Mesenchymal stem cell (in vitro differentiated cells and primary cell): ENCODE data around the gene RPIA.

Source experiments
- DNase-seq: peaks from one replicate; pipeline ENCODE4 v3.0.0-alpha.2; 2013
- H2AFZ ChIP-seq: one replicate; pipeline ENCODE4 v1.6.1; 2013; ENCODE audit warnings: low read depth, mild to moderate bottlenecking, control low read depth, inconsistent platforms, low read length, moderate library complexity
- H2AK5ac ChIP-seq: 2 replicates; pipeline ENCODE4 v1.6.1; 2013; ENCODE audit warnings: low read length, moderate library complexity, mild to moderate bottlenecking, inconsistent platforms; ENCODE audit not compliant: severe bottlenecking
- H2BK120ac ChIP-seq: one replicate; pipeline ENCODE4 v1.6.1; 2013; ENCODE audit warnings: low read depth, mild to moderate bottlenecking, inconsistent platforms, low read length, moderate library complexity
- H2BK12ac ChIP-seq, 2 experiments: one replicate each; pipeline ENCODE4 v1.6.1; 2013; ENCODE audit warnings: inconsistent platforms in 2 of 2, low read length in 2 of 2, mild to moderate bottlenecking in 2 of 2, moderate library complexity in 2 of 2, control low read depth in 1 of 2
- H2BK15ac ChIP-seq: one replicate; pipeline ENCODE4 v1.6.1; 2013; ENCODE audit warnings: mild to moderate bottlenecking, low read depth, inconsistent platforms; ENCODE audit not compliant: poor library complexity, severe bottlenecking
- H2BK5ac ChIP-seq: 2 replicates; pipeline ENCODE4 v1.6.1; 2013; ENCODE audit warnings: low read depth, mild to moderate bottlenecking, low read length, control low read depth, inconsistent platforms; ENCODE audit not compliant: poor library complexity, severe bottlenecking
- H3K14ac ChIP-seq, 2 experiments: one replicate each; pipeline ENCODE4 v1.6.1; 2013; ENCODE audit warnings: inconsistent platforms in 2 of 2, low read length in 2 of 2, control low read depth in 1 of 2, mild to moderate bottlenecking in 1 of 2, moderate library complexity in 1 of 2
- H3K18ac ChIP-seq, 2 experiments: one replicate each; pipeline ENCODE4 v1.6.1; 2013; ENCODE audit warnings: inconsistent platforms in 2 of 2, low read length in 2 of 2, control low read depth in 1 of 2, low read depth in 1 of 2, mild to moderate bottlenecking in 1 of 2
- H3K23ac ChIP-seq, 2 experiments: one replicate each; pipeline ENCODE4 v1.6.1; 2013; ENCODE audit warnings: inconsistent platforms in 2 of 2, low read length in 2 of 2, mild to moderate bottlenecking in 2 of 2, moderate library complexity in 2 of 2, control low read depth in 1 of 2
- H3K27ac ChIP-seq: 2 replicates; pipeline ENCODE4 v1.5.1; 2013; ENCODE audit warnings: mild to moderate bottlenecking, moderate library complexity, low read length, control low read depth, inconsistent platforms; ENCODE audit not compliant: poor library complexity, severe bottlenecking
- H3K27me3 ChIP-seq, 2 experiments: 2 replicates each; pipeline versions ENCODE4 v1.6.1 to v1.7.0; 2013; ENCODE audit warnings: low read length in 2 of 2, mild to moderate bottlenecking in 2 of 2, moderate library complexity in 2 of 2, control low read depth in 1 of 2, inconsistent platforms in 1 of 2; ENCODE audit not compliant: control insufficient read depth in 1 of 2, insufficient read depth in 1 of 2
- H3K36me3 ChIP-seq, 2 experiments: 2 replicates each; pipeline versions ENCODE4 v1.6.1 to v1.7.0; 2013; ENCODE audit warnings: low read length in 2 of 2, control low read depth in 1 of 2, inconsistent platforms in 1 of 2, low read depth in 1 of 2, mild to moderate bottlenecking in 1 of 2; ENCODE audit not compliant: insufficient read depth in 2 of 2, control insufficient read depth in 1 of 2
- H3K4ac ChIP-seq, 2 experiments: one replicate each; pipeline ENCODE4 v1.6.1; 2013; ENCODE audit warnings: inconsistent platforms in 2 of 2, low read length in 2 of 2, mild to moderate bottlenecking in 2 of 2, moderate library complexity in 2 of 2, control low read depth in 1 of 2, low read depth in 1 of 2
- H3K4me1 ChIP-seq: 2 replicates; pipeline ENCODE4 v1.6.1; 2013; ENCODE audit warnings: low read depth, low read length, control low read depth; ENCODE audit not compliant: control insufficient read depth, insufficient read depth
- H3K4me2 ChIP-seq: 2 replicates; pipeline ENCODE4 v1.6.1; 2013; ENCODE audit warnings: low read length, mild to moderate bottlenecking, inconsistent platforms; ENCODE audit not compliant: poor library complexity, severe bottlenecking
- H3K4me3 ChIP-seq, 2 experiments: 2 replicates each; pipeline versions ENCODE4 v1.5.1 to v1.7.0; 2013; ENCODE audit warnings: low read length in 2 of 2, mild to moderate bottlenecking in 2 of 2, control low read depth in 1 of 2, low read depth in 1 of 2; ENCODE audit not compliant: insufficient read depth in 1 of 2
- H3K79me1 ChIP-seq: replicated peaks from 2 replicates; pipeline ENCODE4 v1.6.1; 2013; ENCODE audit warnings: mild to moderate bottlenecking, control low read depth, low read length, inconsistent platforms; ENCODE audit not compliant: poor library complexity, severe bottlenecking
- H3K9ac ChIP-seq: 2 replicates; pipeline ENCODE4 v1.7.0; 2013; ENCODE audit warnings: mild to moderate bottlenecking, low read length, moderate library complexity
- H3K9me3 ChIP-seq: 2 replicates; pipeline ENCODE4 v1.7.0; 2013; ENCODE audit warnings: mild to moderate bottlenecking, low read length; ENCODE audit not compliant: control insufficient read depth
- H4K8ac ChIP-seq: one replicate; pipeline ENCODE4 v1.6.1; 2013; ENCODE audit warnings: inconsistent platforms, mild to moderate bottlenecking, low read length, moderate library complexity
- H4K91ac ChIP-seq: one replicate; pipeline ENCODE4 v1.6.1; 2013; ENCODE audit warnings: mild to moderate bottlenecking, low read length, inconsistent platforms
- WGBS: methylation state at CpG from one replicate; pipeline ENCODE4 v1.1.7; 2013; ENCODE audit warnings: mixed read lengths; 5-methylcytosine and 5-hydroxymethylcytosine counted together

RPIA gene

DNA sequence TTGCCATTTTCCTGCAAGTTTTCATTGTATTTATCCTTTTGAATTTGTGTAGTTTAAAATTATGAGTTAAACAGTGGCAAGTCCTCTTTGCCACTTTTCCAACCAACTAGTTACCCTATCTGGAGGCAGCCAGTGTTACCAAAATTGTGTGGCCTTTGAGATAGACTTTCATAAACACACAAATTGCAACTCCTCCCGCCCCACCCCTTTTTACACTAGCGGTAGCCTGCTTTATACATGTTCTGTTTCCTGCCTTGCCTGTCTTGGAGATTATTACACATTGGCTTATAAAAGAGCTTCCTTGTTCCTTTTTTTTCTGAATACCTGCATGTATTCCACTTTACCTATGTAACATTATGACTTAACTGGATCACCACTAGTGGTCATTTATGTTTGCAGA, 56.5 kb downstream of the RPIA start:
- no peak overlapping the region for H3K23ac ChIP-seq
- H2BK120ac ChIP-seq, result no peak overlapping the region
- no peak overlapping the region for H3K4me3 ChIP-seq
- H3K27ac ChIP-seq, result no peak overlapping the region
- no peak overlapping the region for H3K9ac ChIP-seq
- no peak overlapping the region for H3K4me2 ChIP-seq
- WGBS, result 100% methylated on average over 2 of the region's 2 CpGs
- H3K36me3 ChIP-seq, result peaks cover 16 to 89% of the 10 kb centered on the region in 2 experiments
- no peak overlapping the region for H3K4ac ChIP-seq
- H3K4me1 ChIP-seq, result no peaks in the 10 kb centered on the region
- no peak overlapping the region for H2AK5ac ChIP-seq
- no peak overlapping the region for H4K91ac ChIP-seq
- DNase-seq, result no peak
- H3K18ac ChIP-seq, result no peak overlapping the region
- no peak overlapping the region for H2BK12ac ChIP-seq
- H3K14ac ChIP-seq, result no peak overlapping the region
- peaks cover 7% of the 10 kb centered on the region for H3K79me1 ChIP-seq
- peaks cover 17% of the 10 kb centered on the region for H3K9me3 ChIP-seq
- no peaks in the 10 kb centered on the region for H3K27me3 ChIP-seq
- H2AFZ ChIP-seq, result no peak overlapping the region
- no peak overlapping the region for H4K8ac ChIP-seq
- no peak overlapping the region for H2BK5ac ChIP-seq
- H2BK15ac ChIP-seq, result no peak overlapping the region

GRCh38 chr2:88751768-88752167, 60.3 kb downstream of the RPIA start:
- H3K27ac ChIP-seq, result no peak overlapping the region
- H3K27me3 ChIP-seq, result no peaks in the 10 kb centered on the region
- H3K36me3 ChIP-seq, result peaks cover 19 to 61% of the 10 kb centered on the region in 2 experiments
- H2BK5ac ChIP-seq, result no peak overlapping the region
- DNase-seq, result no peak
- H3K4me1 ChIP-seq, result no peaks in the 10 kb centered on the region
- H3K9me3 ChIP-seq, result no peaks in the 10 kb centered on the region
- H3K14ac ChIP-seq, result no peak overlapping the region
- no peak overlapping the region for H2BK15ac ChIP-seq
- H3K4ac ChIP-seq, result no peak overlapping the region
- no CpG with 5 or more reads among the region's 3 CpGs for WGBS
- no peak overlapping the region for H3K18ac ChIP-seq
- no peak overlapping the region for H2AFZ ChIP-seq
- H3K9ac ChIP-seq, result no peak overlapping the region
- no peak overlapping the region for H4K8ac ChIP-seq
- H3K23ac ChIP-seq, result no peak overlapping the region
- no peak overlapping the region for H3K4me2 ChIP-seq
- no peak overlapping the region for H4K91ac ChIP-seq
- H2BK12ac ChIP-seq, result no peak overlapping the region
- no peak overlapping the region for H2AK5ac ChIP-seq
- peaks cover 2% of the 10 kb centered on the region for H3K79me1 ChIP-seq
- no peak overlapping the region for H2BK120ac ChIP-seq
- no peak overlapping the region for H3K4me3 ChIP-seq

DNA sequence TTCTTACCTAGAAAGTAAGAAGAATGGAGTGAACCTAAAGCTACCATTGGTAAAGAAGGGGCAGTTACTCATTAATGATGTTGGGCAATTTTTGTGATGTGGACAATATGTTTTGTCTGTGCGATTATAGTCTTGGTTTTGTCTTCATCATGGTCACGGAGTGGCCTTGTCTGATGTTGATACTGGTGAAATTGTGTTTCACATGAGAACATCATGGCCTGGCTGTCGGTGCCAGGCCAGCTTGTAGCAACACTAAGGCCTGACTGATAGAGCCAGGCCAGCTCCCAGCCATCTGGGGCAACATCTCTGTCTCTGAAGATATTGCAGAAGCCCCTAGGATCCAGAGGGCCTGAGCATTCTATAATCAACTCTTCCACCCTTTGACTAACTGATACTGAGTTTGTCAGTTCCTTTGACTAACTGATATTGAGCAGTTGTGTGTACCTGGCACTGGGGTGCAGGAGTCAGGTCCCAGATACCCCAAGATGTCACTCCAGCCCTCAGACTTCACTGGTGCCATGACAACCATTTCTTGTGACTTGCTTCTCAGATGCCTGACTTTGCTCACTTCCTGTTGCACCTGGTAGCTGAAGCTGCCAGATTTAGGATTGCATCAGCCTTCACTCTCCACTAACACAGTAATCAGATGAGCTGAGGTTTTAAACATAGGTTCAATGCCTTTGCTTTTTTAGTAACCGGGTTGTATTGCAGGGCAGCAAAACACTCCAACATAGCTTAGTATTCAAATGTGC, 62.5 kb downstream of the RPIA start:
- no peak overlapping the region for H3K4me2 ChIP-seq
- no peak overlapping the region for H3K27ac ChIP-seq
- H3K4ac ChIP-seq, result no peak overlapping the region
- no peak overlapping the region for H2AK5ac ChIP-seq
- H3K27me3 ChIP-seq, result no peaks in the 10 kb centered on the region
- H2BK12ac ChIP-seq, result no peak overlapping the region
- H2AFZ ChIP-seq, result no peak overlapping the region
- DNase-seq, result no peak
- H3K23ac ChIP-seq, result no peak overlapping the region
- H3K18ac ChIP-seq, result no peak overlapping the region
- no peaks in the 10 kb centered on the region for H3K79me1 ChIP-seq
- H4K8ac ChIP-seq, result no peak overlapping the region
- H3K9me3 ChIP-seq, result peaks cover 12% of the 10 kb centered on the region
- peaks cover 11 to 42% of the 10 kb centered on the region in 2 experiments for H3K36me3 ChIP-seq
- WGBS, result 96% methylated on average over 4 of the region's 4 CpGs
- no peak overlapping the region for H2BK15ac ChIP-seq
- no peak overlapping the region for H3K9ac ChIP-seq
- no peak overlapping the region for H4K91ac ChIP-seq
- no peak overlapping the region for H2BK5ac ChIP-seq
- no peak overlapping the region for H2BK120ac ChIP-seq
- H3K4me3 ChIP-seq, result no peak overlapping the region
- no peaks in the 10 kb centered on the region for H3K4me1 ChIP-seq
- H3K14ac ChIP-seq, result no peak overlapping the region

DNA sequence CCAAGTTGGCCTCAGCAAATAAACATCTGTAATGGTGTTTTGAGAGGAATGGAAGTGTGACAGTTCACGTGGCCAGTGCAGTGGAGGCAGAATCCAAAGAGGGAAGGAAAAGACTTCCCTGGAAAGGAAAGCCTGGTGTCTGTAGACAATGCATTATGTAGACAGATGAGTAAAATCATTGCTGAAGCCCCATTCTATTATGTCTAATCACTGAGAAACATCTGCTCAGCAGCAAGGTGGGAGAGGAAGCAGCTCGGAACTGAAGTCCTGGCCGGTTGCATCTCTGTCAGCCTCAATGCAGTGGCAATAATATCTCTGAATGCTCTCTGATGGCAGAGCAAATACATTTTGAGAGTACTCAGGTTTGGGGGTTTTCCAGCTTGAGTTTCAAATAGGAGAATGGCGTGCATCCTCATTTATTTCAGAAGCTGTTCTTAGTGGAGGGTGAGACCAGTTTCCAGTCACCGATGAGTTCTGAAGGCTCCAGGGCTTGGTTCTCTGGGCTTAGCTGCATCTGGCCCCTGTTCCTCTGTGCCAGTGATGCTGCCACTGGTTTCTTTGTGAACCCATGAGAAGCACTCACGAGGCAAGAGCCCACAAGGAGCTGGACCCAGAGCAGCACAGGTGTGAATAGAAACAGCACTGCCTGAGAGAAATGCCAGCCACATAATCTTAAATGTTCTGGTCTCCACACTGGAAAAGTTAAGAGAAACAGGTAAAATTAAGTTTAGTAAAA, 63.3 kb downstream of the RPIA start:
- Histone ChIP-seq H3K4ac (no peak overlapping the region), H3K23ac (no peak overlapping the region)

More for the DNA sequence above, 63.3 kb downstream of the RPIA start:
- Histone ChIP-seq H2BK5ac (no peak overlapping the region), H2AK5ac (no peak overlapping the region), H3K9ac (no peak overlapping the region), H3K27ac (no peak overlapping the region), H4K8ac (no peak overlapping the region), H3K79me1 (no peaks in the 10 kb centered on the region), H2BK120ac (no peak overlapping the region), H3K14ac (no peak overlapping the region), H3K27me3 (no peaks in the 10 kb centered on the region), H2BK12ac (no peak overlapping the region), H3K18ac (no peak overlapping the region), H3K4me3 (no peak overlapping the region), H3K4me1 (no peaks in the 10 kb centered on the region), H3K4me2 (no peak overlapping the region), H2BK15ac (no peak overlapping the region), H3K9me3 (peaks cover 12% of the 10 kb centered on the region), H4K91ac (no peak overlapping the region), H2AFZ (no peak overlapping the region), H3K36me3 (peaks cover 11 to 34% of the 10 kb centered on the region in 2 experiments)
- no peak for DNase-seq
- WGBS, result 94% methylated on average over 6 of the region's 6 CpGs
